Stimulated activated CD8-positive, alpha-beta memory T cell treated with anti-CD3 and anti-CD28 coated beads, Interleukin-2, amount 100 ng/mL, for 1 hour (primary cell): ENCODE measurements around the gene PGR.

Experiments used
- DNase-seq, 2 donors: peaks; one replicate each; pipeline ENCODE4 v3.0.0-alpha.2; 2020; ENCODE audit warnings: low read depth in 2 of 2

Gene PGR

GRCh38 chr11:101010899-101011298 lies 118.7 kb downstream of the PGR start:
- no peak for DNase-seq

GRCh38 chr11:101009690-101010055 lies 119.9 kb downstream of the PGR start:
- no peak for DNase-seq

DNA sequence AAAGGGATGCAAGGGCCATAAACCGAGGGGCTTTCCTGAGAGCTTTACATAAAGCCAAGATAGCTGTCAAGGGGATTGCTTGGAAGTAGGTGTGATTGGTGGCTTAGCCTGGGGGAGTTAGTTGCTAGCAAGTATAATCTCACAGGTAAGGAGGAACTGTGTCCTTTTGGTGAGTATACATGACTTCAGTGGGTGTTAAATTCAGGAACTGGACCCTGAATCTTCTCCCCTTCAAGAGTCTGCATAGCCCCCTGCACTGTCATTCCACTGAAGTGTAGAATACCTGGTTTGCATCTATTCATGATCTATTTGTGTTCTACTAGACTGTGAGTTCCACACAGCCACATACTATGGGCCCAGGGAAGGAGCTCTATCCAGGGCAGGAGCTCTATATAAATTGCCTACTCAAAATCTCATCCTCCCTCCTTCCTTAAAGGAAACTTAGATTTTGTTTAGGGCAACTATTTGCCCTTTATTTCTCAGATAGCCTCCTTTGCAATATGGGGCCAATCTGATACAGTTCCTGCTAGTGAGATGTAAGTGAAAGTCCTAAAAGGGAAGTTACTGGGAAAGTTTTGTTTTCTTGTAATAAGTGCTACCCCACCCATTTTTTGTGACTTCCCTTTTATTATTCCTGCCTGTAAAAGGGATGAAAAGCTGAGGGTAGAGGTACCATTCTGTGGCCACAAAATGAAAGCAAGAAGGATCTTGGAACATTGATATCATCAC lies 120.5 kb downstream of the PGR start:
- no peak for DNase-seq

- no peak for DNase-seq
Observed at GRCh38 chr11:101003468-101003867, 126.1 kb downstream of the PGR start.

DNA sequence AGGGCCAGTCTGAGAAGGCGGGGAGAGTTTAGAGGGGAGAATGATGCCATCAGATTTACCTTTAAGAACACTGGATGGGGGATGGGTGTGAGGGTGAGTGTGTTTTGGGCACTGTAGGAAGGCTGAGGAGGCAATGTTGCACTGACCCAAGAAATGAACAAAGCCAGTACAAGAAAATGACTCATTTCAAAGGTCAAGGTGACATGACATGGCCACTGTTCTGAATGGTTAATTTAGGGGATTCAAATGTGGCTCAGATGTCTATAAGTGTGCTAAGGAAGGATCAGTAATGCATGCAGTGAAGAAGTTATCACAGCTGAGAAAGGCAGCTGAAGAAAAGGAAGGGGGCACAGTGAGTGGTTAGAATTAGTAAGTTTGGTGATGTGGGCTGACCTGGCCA lies 129.9 kb downstream of the PGR start:
- DNase-seq: no peak

DNA sequence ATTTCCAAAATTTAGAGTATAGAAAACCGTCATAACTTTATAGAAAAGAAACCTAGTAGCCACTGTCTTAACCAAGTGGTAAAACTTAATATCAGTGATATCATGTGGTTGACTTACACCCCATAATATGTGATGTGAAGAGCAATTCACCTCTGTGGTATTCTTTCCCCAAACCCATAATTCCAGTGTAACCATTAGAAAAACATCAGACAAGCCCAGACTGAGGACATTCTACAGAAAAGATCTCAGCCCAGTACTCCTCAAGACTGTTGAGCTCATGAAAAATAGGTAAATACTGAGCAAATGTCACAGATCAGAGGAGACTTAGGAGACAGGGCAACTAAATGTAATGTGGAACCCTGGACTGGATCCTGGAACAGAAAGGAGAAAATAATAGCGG lies 134.6 kb downstream of the PGR start:
- no peak for DNase-seq

- no peak for DNase-seq
Observed at GRCh38 chr11:100991541-100991940, 138.1 kb downstream of the PGR start.

GRCh38 chr11:100990931-100991330 lies 138.7 kb downstream of the PGR start:
- no peak for DNase-seq

DNA sequence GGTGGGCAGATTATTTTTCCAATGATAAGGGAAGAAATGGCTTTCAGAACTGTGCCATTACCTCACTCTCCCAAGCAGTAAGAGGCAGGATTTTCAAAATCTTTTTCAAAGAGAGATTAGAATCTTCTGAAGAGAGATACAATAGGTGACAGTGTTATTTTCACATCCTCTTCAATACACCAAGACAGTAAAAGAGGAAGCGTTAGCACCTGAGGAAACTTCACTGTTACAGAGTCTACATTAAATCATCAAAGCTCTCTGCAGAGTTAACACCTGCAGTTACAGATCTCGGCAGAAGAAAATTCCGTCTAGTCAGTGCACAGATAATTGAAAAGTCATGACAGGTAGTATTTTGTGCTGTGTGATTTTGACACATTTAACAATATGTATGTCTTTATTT lies 144.9 kb downstream of the PGR start:
- no peak for DNase-seq

GRCh38 chr11:100981196-100981824 lies 148.3 kb downstream of the PGR start:
- DNase-seq: no peak

GRCh38 chr11:100980156-100980555 lies 149.5 kb downstream of the PGR start:
- no peak for DNase-seq
